ENCODE data around the gene PCDHAC2.

Gene PCDHAC2

GRCh38 chr5:141017943-141018342 is 51.7 kb downstream of the PCDHAC2 start:
- H3K4me1 ChIP-seq (ENCODE audit: control extremely low read depth in 1 of 4, control insufficient read depth in 4 of 4, insufficient read depth in 4 of 4, low read length in 3 of 4): no peaks in the 10 kb centered on the region
- no peaks in the 10 kb centered on the region for H3K36me3 ChIP-seq (ENCODE audit: control insufficient read depth in 4 of 4, insufficient read depth in 4 of 4, low read length in 3 of 4)

More at GRCh38 chr5:141017943-141018342, 51.7 kb downstream of the PCDHAC2 start:
- H3K27ac ChIP-seq (ENCODE audit: insufficient read depth in 1 of 2, low read depth in 1 of 2, low read length in 2 of 2, poor library complexity in 1 of 2, severe bottlenecking in 2 of 2): no peak overlapping the region
- H3K9me3 ChIP-seq (ENCODE audit: control extremely low read depth in 1 of 5, control insufficient read depth in 4 of 5, insufficient read depth in 2 of 5, low read depth in 1 of 5, low read length in 4 of 5): peaks cover 0 to 1% (median 0%) of the 10 kb centered on the region in 5 experiments
- no peaks in the 10 kb centered on the region for H3K27me3 ChIP-seq (replicated peaks in 2 of 5; ENCODE audit: control insufficient read depth in 4 of 5, insufficient read depth in 5 of 5, low read length in 4 of 5)
- no peak for DNase-seq
- ChIA-PET POLR2A (interaction anchor here (0.6 kb wide), 1 partner anchor 1504 kb away, joined by 3 read pairs; no protein-coding TSS in a partner anchor), CTCF (interaction anchor here (1.4 kb wide), 1 partner anchor 15 kb away, joined by 3 read pairs; no protein-coding TSS in a partner anchor)
- no peak overlapping the region for H3K4me3 ChIP-seq (ENCODE audit: control insufficient read depth in 1 of 7, extremely low read depth in 1 of 7, insufficient read depth in 4 of 7, low read depth in 2 of 7, low read length in 6 of 7)

Measured in common myeloid progenitor, CD34-positive (primary cell).